ENCODE measurements around the gene SEL1L2.

- TF ChIP-seq PRDM4 (tag by site-specific recombination; IDR thresholded peaks at IDR 0.05) (no peak), BCL6B (tag by site-specific recombination; IDR thresholded peaks at IDR 0.05) (no peak), ZNF211 (tag by site-specific recombination; IDR thresholded peaks at IDR 0.05; ENCODE audit: low read depth) (no peak), ZSCAN4 (tag by site-specific recombination; IDR thresholded peaks at IDR 0.05) (no peak), ZNF175 (tag by site-specific recombination; IDR thresholded peaks at IDR 0.05) (no peak), YY2 (tag by site-specific recombination; IDR thresholded peaks at IDR 0.05) (no peak), ZNF792 (tag by site-specific recombination; IDR thresholded peaks at IDR 0.05) (no peak), PATZ1 (tag by site-specific recombination; IDR thresholded peaks at IDR 0.05) (no peak), ZNF138 (tag by site-specific recombination; IDR thresholded peaks at IDR 0.05; ENCODE audit: borderline replicate concordance) (no peak)
- TF ChIP-seq, protein P1, sequence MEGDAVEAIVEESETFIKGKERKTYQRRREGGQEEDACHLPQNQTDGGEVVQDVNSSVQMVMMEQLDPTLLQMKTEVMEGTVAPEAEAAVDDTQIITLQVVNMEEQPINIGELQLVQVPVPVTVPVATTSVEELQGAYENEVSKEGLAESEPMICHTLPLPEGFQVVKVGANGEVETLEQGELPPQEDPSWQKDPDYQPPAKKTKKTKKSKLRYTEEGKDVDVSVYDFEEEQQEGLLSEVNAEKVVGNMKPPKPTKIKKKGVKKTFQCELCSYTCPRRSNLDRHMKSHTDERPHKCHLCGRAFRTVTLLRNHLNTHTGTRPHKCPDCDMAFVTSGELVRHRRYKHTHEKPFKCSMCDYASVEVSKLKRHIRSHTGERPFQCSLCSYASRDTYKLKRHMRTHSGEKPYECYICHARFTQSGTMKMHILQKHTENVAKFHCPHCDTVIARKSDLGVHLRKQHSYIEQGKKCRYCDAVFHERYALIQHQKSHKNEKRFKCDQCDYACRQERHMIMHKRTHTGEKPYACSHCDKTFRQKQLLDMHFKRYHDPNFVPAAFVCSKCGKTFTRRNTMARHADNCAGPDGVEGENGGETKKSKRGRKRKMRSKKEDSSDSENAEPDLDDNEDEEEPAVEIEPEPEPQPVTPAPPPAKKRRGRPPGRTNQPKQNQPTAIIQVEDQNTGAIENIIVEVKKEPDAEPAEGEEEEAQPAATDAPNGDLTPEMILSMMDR (tag by site-specific recombination; IDR thresholded peaks at IDR 0.05): no peak
Measured at GRCh38 chr20:13953227-13953626, 37.2 kb downstream of the SEL1L2 start.
